ENCODE results near the gene THAP10. TPM values are rescaled to one million over a fixed set of nuclear protein-coding genes. Genes with fewer than 3 reads are reported as not detected.

The THAP10 gene
- total and polyA plus RNA-seq, 2 experiments from 2014 or later = 5.7 to 8.2 TPM

DNA sequence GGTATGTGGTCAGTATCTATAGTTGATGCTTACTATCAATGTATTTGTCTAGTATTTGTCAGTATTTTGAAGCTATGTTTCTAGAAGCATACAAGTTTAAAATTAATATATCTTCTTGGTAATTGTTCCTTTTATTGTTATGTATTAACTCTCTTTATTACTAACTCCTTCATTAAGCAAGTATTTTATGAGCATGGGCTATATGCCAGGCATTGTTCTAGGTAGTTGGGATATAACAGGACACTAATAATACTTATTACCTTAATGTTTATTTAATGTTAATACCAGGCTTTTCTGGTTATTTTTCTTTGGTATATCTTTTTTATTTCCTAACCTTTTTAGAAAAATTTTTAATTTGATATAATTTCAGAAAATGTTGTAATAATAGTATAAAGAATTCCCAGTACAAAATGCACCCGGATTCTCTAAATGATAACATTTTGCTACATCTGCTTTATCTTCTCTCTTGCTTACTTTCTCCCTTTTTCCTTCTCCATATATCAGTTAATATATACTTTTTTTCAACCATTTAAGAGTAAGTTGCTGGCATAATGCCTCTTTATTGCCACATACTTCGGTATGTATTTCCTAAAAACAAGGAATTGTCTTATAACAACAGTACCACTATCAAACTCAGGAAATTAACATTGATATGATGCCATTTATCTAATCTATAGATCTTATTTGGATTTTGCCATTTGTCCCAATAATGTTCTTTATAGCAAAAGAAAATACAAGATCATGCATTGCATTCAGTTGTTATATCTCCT is 31.3 kb upstream of the THAP10 start:
- Histone ChIP-seq H3K4me3 (no peak overlapping the region), H3K36me3 (ENCODE audit: insufficient read depth) (no peaks in the 10 kb centered on the region), H4K20me1 (replicated peaks; ENCODE audit: insufficient read depth) (no peaks in the 10 kb centered on the region), H2AFZ (no peak overlapping the region), H3K27ac (ENCODE audit: low read depth) (no peak overlapping the region), H3K4me1 (ENCODE audit: insufficient read depth) (no peaks in the 10 kb centered on the region), H3K27me3 (ENCODE audit: insufficient read depth) (no peaks in the 10 kb centered on the region), H3K9me2 (ENCODE audit: insufficient read depth) (no peaks in the 10 kb centered on the region), H3K4me2 (no peak overlapping the region), H3K79me2 (replicated peaks; ENCODE audit: insufficient read depth) (no peaks in the 10 kb centered on the region), H3F3A (replicated peaks; ENCODE audit: low read depth) (no peaks in the 10 kb centered on the region)
- Mint-ChIP-seq H3K4me3 (no peak overlapping the region), H3K27ac (no peak overlapping the region), H3K9me3 (no peaks in the 10 kb centered on the region), H3K4me1 (no peaks in the 10 kb centered on the region), H3K27me3 (ENCODE audit: insufficient read depth, low read depth, poor library complexity) (no peaks in the 10 kb centered on the region), H3K36me3 (ENCODE audit: low read depth) (no peaks in the 10 kb centered on the region)
- no peak for ATAC-seq
- TF ChIP-seq STAT1 (IDR thresholded peaks at IDR 0.05; ENCODE audit: unreplicated experiment) = no peak
- no peak for TF ChIP-seq NANOG (IDR thresholded peaks at IDR 0.05; ENCODE audit: borderline replicate concordance)
- TF ChIP-seq, protein P1, sequence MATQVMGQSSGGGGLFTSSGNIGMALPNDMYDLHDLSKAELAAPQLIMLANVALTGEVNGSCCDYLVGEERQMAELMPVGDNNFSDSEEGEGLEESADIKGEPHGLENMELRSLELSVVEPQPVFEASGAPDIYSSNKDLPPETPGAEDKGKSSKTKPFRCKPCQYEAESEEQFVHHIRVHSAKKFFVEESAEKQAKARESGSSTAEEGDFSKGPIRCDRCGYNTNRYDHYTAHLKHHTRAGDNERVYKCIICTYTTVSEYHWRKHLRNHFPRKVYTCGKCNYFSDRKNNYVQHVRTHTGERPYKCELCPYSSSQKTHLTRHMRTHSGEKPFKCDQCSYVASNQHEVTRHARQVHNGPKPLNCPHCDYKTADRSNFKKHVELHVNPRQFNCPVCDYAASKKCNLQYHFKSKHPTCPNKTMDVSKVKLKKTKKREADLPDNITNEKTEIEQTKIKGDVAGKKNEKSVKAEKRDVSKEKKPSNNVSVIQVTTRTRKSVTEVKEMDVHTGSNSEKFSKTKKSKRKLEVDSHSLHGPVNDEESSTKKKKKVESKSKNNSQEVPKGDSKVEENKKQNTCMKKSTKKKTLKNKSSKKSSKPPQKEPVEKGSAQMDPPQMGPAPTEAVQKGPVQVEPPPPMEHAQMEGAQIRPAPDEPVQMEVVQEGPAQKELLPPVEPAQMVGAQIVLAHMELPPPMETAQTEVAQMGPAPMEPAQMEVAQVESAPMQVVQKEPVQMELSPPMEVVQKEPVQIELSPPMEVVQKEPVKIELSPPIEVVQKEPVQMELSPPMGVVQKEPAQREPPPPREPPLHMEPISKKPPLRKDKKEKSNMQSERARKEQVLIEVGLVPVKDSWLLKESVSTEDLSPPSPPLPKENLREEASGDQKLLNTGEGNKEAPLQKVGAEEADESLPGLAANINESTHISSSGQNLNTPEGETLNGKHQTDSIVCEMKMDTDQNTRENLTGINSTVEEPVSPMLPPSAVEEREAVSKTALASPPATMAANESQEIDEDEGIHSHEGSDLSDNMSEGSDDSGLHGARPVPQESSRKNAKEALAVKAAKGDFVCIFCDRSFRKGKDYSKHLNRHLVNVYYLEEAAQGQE (IDR thresholded peaks at IDR 0.05; ENCODE audit: unreplicated experiment) = no peak
- TF ChIP-seq ZNF331 (CRISPR knock-in tag; IDR thresholded peaks at IDR 0.05; ENCODE audit: low read depth) = no peak
- no peak for TF ChIP-seq EZH2 (IDR thresholded peaks at IDR 0.05; ENCODE audit: low read depth, unreplicated experiment)
- TF ChIP-seq EZH2phosphoT487 (IDR thresholded peaks at IDR 0.05; ENCODE audit: unreplicated experiment) = no peak
- no peak for TF ChIP-seq JUNB (IDR thresholded peaks at IDR 0.05; ENCODE audit: unreplicated experiment)
- TF ChIP-seq, protein P2, sequence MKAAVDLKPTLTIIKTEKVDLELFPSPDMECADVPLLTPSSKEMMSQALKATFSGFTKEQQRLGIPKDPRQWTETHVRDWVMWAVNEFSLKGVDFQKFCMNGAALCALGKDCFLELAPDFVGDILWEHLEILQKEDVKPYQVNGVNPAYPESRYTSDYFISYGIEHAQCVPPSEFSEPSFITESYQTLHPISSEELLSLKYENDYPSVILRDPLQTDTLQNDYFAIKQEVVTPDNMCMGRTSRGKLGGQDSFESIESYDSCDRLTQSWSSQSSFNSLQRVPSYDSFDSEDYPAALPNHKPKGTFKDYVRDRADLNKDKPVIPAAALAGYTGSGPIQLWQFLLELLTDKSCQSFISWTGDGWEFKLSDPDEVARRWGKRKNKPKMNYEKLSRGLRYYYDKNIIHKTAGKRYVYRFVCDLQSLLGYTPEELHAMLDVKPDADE (IDR thresholded peaks at IDR 0.05) = no peak
- TF ChIP-seq, protein P3, sequence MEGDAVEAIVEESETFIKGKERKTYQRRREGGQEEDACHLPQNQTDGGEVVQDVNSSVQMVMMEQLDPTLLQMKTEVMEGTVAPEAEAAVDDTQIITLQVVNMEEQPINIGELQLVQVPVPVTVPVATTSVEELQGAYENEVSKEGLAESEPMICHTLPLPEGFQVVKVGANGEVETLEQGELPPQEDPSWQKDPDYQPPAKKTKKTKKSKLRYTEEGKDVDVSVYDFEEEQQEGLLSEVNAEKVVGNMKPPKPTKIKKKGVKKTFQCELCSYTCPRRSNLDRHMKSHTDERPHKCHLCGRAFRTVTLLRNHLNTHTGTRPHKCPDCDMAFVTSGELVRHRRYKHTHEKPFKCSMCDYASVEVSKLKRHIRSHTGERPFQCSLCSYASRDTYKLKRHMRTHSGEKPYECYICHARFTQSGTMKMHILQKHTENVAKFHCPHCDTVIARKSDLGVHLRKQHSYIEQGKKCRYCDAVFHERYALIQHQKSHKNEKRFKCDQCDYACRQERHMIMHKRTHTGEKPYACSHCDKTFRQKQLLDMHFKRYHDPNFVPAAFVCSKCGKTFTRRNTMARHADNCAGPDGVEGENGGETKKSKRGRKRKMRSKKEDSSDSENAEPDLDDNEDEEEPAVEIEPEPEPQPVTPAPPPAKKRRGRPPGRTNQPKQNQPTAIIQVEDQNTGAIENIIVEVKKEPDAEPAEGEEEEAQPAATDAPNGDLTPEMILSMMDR (conservative IDR thresholded peaks at IDR 0.05; ENCODE audit: low read depth in 2 of 2) = no peak
- TF ChIP-seq, protein P4, sequence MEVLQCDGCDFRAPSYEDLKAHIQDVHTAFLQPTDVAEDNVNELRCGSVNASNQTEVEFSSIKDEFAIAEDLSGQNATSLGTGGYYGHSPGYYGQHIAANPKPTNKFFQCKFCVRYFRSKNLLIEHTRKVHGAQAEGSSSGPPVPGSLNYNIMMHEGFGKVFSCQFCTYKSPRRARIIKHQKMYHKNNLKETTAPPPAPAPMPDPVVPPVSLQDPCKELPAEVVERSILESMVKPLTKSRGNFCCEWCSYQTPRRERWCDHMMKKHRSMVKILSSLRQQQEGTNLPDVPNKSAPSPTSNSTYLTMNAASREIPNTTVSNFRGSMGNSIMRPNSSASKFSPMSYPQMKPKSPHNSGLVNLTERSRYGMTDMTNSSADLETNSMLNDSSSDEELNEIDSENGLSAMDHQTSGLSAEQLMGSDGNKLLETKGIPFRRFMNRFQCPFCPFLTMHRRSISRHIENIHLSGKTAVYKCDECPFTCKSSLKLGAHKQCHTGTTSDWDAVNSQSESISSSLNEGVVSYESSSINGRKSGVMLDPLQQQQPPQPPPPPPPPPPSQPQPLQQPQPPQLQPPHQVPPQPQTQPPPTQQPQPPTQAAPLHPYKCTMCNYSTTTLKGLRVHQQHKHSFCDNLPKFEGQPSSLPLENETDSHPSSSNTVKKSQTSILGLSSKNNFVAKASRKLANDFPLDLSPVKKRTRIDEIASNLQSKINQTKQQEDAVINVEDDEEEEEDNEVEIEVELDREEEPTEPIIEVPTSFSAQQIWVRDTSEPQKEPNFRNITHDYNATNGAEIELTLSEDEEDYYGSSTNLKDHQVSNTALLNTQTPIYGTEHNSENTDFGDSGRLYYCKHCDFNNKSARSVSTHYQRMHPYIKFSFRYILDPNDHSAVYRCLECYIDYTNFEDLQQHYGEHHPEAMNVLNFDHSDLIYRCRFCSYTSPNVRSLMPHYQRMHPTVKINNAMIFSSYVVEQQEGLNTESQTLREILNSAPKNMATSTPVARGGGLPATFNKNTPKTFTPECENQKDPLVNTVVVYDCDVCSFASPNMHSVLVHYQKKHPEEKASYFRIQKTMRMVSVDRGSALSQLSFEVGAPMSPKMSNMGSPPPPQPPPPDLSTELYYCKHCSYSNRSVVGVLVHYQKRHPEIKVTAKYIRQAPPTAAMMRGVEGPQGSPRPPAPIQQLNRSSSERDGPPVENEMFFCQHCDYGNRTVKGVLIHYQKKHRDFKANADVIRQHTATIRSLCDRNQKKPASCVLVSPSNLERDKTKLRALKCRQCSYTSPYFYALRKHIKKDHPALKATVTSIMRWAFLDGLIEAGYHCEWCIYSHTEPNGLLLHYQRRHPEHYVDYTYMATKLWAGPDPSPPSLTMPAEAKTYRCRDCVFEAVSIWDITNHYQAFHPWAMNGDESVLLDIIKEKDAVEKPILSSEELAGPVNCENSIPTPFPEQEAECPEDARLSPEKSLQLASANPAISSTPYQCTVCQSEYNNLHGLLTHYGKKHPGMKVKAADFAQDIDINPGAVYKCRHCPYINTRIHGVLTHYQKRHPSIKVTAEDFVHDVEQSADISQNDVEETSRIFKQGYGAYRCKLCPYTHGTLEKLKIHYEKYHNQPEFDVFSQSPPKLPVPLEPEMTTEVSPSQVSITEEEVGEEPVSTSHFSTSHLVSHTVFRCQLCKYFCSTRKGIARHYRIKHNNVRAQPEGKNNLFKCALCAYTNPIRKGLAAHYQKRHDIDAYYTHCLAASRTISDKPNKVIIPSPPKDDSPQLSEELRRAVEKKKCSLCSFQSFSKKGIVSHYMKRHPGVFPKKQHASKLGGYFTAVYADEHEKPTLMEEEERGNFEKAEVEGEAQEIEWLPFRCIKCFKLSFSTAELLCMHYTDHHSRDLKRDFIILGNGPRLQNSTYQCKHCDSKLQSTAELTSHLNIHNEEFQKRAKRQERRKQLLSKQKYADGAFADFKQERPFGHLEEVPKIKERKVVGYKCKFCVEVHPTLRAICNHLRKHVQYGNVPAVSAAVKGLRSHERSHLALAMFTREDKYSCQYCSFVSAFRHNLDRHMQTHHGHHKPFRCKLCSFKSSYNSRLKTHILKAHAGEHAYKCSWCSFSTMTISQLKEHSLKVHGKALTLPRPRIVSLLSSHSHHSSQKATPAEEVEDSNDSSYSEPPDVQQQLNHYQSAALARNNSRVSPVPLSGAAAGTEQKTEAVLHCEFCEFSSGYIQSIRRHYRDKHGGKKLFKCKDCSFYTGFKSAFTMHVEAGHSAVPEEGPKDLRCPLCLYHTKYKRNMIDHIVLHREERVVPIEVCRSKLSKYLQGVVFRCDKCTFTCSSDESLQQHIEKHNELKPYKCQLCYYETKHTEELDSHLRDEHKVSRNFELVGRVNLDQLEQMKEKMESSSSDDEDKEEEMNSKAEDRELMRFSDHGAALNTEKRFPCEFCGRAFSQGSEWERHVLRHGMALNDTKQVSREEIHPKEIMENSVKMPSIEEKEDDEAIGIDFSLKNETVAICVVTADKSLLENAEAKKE (CRISPR knock-in tag; IDR thresholded peaks at IDR 0.05) = no peak
- TF ChIP-seq POLR2AphosphoS5 (IDR thresholded peaks at IDR 0.05; ENCODE audit: low read depth) = no peak
- no peak for TF ChIP-seq ZNF114 (CRISPR knock-in tag; IDR thresholded peaks at IDR 0.05)
- DNase-seq (ENCODE audit: low spot score) = no peak

All from GM23338 (cell line).